Liver (tissue), 9 donors: ENCODE data around the gene CTXN1. TPM values are rescaled to one million over a fixed set of nuclear protein-coding genes. Genes with fewer than 3 reads are reported as not detected.

ENCODE experiments used
- DNase-seq: peaks from one replicate; pipeline ENCODE4 v3.0.0-alpha.2; 2017; ENCODE audit warnings: low spot score
- H3K27ac ChIP-seq, 2 donors: one replicate each; pipeline ENCODE4 v1.7.0; 2013; ENCODE audit warnings: inconsistent platforms in 2 of 2, low read length in 2 of 2, control low read depth in 1 of 2, low read depth in 1 of 2, mild to moderate bottlenecking in 1 of 2
- H3K27me3 ChIP-seq, 4 donors: one replicate each; pipeline versions ENCODE4 v1.6.1 to v1.7.0; 2013; ENCODE audit warnings: low read length in 3 of 4, inconsistent platforms in 1 of 4, mild to moderate bottlenecking in 1 of 4, moderate library complexity in 1 of 4; ENCODE audit not compliant: control insufficient read depth in 4 of 4, insufficient read depth in 4 of 4
- H3K36me3 ChIP-seq, 4 donors: one replicate each; pipeline versions ENCODE4 v1.6.1 to v1.7.0; 2013; ENCODE audit warnings: low read length in 3 of 4, mild to moderate bottlenecking in 3 of 4, low read depth in 1 of 4, moderate library complexity in 1 of 4; ENCODE audit not compliant: control insufficient read depth in 4 of 4, insufficient read depth in 3 of 4
- H3K4me1 ChIP-seq, 4 donors: one replicate each; pipeline versions ENCODE4 v1.6.1 to v1.7.0; 2013; ENCODE audit warnings: low read length in 3 of 4, mild to moderate bottlenecking in 3 of 4, moderate library complexity in 1 of 4; ENCODE audit not compliant: control insufficient read depth in 4 of 4, insufficient read depth in 4 of 4
- H3K4me3 ChIP-seq, 3 donors: one replicate each; pipeline versions ENCODE4 v1.6.1 to v1.7.0; 2013; ENCODE audit warnings: low read length in 3 of 3, control low read depth in 1 of 3, low read depth in 1 of 3, mild to moderate bottlenecking in 1 of 3
- H3K9ac ChIP-seq, 2 donors: one replicate each; pipeline ENCODE4 v1.7.0; 2013; ENCODE audit warnings: low read length in 2 of 2, mild to moderate bottlenecking in 2 of 2, moderate library complexity in 2 of 2, control low read depth in 1 of 2, low read depth in 1 of 2
- H3K9me3 ChIP-seq, 4 donors: one replicate each; pipeline versions ENCODE4 v1.6.1 to v1.7.0; 2013; ENCODE audit warnings: low read length in 3 of 4; ENCODE audit not compliant: control insufficient read depth in 4 of 4
- EGR1 ChIP-seq, 2 donors: IDR thresholded peaks; 2 replicates each; pipeline ENCODE4 v1.6.1; 2016 to 2018; ENCODE audit warnings: antibody characterized with exemption in 2 of 2, low read depth in 2 of 2
- FOXA1 ChIP-seq: IDR thresholded peaks from 2 replicates; pipeline ENCODE4 v1.6.1; 2016; ENCODE audit warnings: antibody characterized with exemption
- FOXA2 ChIP-seq: IDR thresholded peaks from 2 replicates; pipeline ENCODE4 v1.6.1; 2016; ENCODE audit warnings: antibody characterized with exemption
- GABPA ChIP-seq, 2 donors: IDR thresholded peaks in 1 of 2; conservative IDR thresholded peaks in 1 of 2; 2 replicates each; pipeline ENCODE4 v1.6.1; 2016; ENCODE audit warnings: antibody characterized with exemption in 2 of 2, mild to moderate bottlenecking in 1 of 2, moderate library complexity in 1 of 2
- HNF4A ChIP-seq, 2 donors: conservative IDR thresholded peaks; 2 replicates each; pipeline ENCODE4 v1.6.1; 2016; ENCODE audit warnings: antibody characterized with exemption in 2 of 2, mild to moderate bottlenecking in 2 of 2
- HNF4G ChIP-seq: IDR thresholded peaks from 2 replicates; pipeline ENCODE4 v1.6.1; 2016; ENCODE audit warnings: antibody characterized with exemption
- JUND ChIP-seq, 2 donors: IDR thresholded peaks; 2 replicates each; pipeline ENCODE4 v1.6.1; 2016; ENCODE audit warnings: antibody characterized with exemption in 2 of 2
- NR2F2 ChIP-seq: IDR thresholded peaks from 2 replicates; pipeline ENCODE4 v1.6.1; 2016; ENCODE audit warnings: antibody characterized with exemption
- RAD21 ChIP-seq, 2 donors: IDR thresholded peaks; 2 replicates each; pipeline ENCODE4 v1.6.1; 2016; ENCODE audit warnings: antibody characterized with exemption in 2 of 2, mild to moderate bottlenecking in 2 of 2
- RXRA ChIP-seq, 2 donors: IDR thresholded peaks; 2 replicates each; pipeline ENCODE4 v1.6.1; 2017 to 2018; ENCODE audit warnings: antibody characterized with exemption in 2 of 2, mild to moderate bottlenecking in 1 of 2
- SP1 ChIP-seq: IDR thresholded peaks from 2 replicates; pipeline ENCODE4 v1.6.1; 2018; ENCODE audit warnings: antibody characterized with exemption, mild to moderate bottlenecking
- TAF1 ChIP-seq: conservative IDR thresholded peaks from 2 replicates; pipeline ENCODE4 v1.6.1; 2016; ENCODE audit warnings: antibody characterized with exemption, mild to moderate bottlenecking
- YY1 ChIP-seq: IDR thresholded peaks from 2 replicates; pipeline ENCODE4 v1.6.1; 2016; ENCODE audit warnings: antibody characterized with exemption, mild to moderate bottlenecking
- WGBS: extraction: QIAGEN DNeasy Blood & Tissue Kit; methylation state at CpG from one replicate; pipeline ENCODE4 v1.1.7; 2013; 5-methylcytosine and 5-hydroxymethylcytosine counted together
- polyA plus RNA-seq, 2 donors: library from polyadenylated mRNA; stranded (reverse) in 1 of 2; unstranded in 1 of 2; fragments of 200-250 nt in 1 of 2; fragments of >200 nt in 1 of 2; fragmentation: Nextera tagmentation in 1 of 2; extraction: Ambion mirVana in 1 of 2; gene quantifications; one replicate each; pipeline versions ENCODE4 v1.2.1 to v1.2.3, GENCODE V29; 2013 to 2015
- total RNA-seq, 2 donors: library from RNA; depleted of rRNA; stranded (reverse); fragments of >200 nt; gene quantifications; one replicate each; pipeline ENCODE4 v1.2.3, GENCODE V29; 2014
- TF ChIP-seq, protein P1 (sequence below): IDR thresholded peaks from 2 replicates; pipeline ENCODE4 v1.6.1; 2016; ENCODE audit warnings: antibody characterized with exemption
- TF ChIP-seq, protein P2 (sequence below): fragments of 150-350 bp; IDR thresholded peaks from 2 replicates; pipeline ENCODE4 v1.5.1; 2017; ENCODE audit warnings: improper control_type of control experiment, low read depth, low read length; ENCODE audit not compliant: missing input control
- TF ChIP-seq, protein P3 (sequence below): IDR thresholded peaks from 2 replicates; pipeline ENCODE4 v1.6.1; 2016; ENCODE audit warnings: antibody characterized with exemption
- TF ChIP-seq, protein P4 (sequence below): IDR thresholded peaks from 2 replicates; pipeline ENCODE4 v1.6.1; 2016; ENCODE audit warnings: antibody characterized with exemption
- TF ChIP-seq, protein P5 (sequence below): IDR thresholded peaks from 2 replicates; pipeline ENCODE4 v1.6.1; 2016; ENCODE audit warnings: antibody characterized with exemption, mild to moderate bottlenecking
- donor health status: healthy.
- donor health status: healthy.
- donor health status: healthy.
- donor health status: healthy.
- donor health status: healthy.

CTXN1 gene
- total and polyA plus RNA-seq, 4 donors: 0.07 to 0.14 (median 0.08) TPM; not detected in 1

DNA sequence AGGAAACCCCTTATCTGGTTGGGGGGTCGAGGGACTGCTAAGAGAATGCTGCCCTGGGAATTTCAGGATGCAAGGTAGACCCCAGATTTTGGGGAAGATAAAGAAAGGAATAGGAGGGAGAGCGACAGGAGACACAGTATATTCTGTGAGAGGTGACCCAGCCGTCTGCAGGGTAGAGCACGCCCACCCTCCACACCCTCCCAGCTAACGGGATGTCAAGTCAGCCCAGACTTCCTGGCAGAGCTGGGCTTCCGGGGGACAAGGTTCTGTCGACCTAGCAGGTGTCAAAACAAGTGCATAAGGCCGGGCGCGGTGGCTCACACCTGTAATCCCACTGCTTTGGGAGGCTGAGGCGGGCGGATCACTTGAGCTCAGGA lies 51.0 kb downstream of the CTXN1 start:
- no peak overlapping the region for H3K27ac ChIP-seq
- H3K9ac ChIP-seq: no peak overlapping the region
- no peak overlapping the region for H3K4me3 ChIP-seq
- TF ChIP-seq YY1 (no peak), EGR1 (IDR thresholded peaks at IDR 0.05; ENCODE audit: low read depth in 2 of 2) (no peak), RXRA (IDR thresholded peaks at IDR 0.05) (no peak), RAD21 (IDR thresholded peaks at IDR 0.05) (no peak), JUND (IDR thresholded peaks at IDR 0.05) (no peak), GABPA (IDR thresholded peaks at IDR 0.05 in 1 of 2, conservative IDR thresholded peaks at IDR 0.05 in 1 of 2) (no peak), NR2F2 (no peak), HNF4A (conservative IDR thresholded peaks at IDR 0.05) (no peak), TAF1 (no peak), FOXA2 (no peak), HNF4G (no peak), FOXA1 (no peak), SP1 (no peak)
- TF ChIP-seq, protein P1, sequence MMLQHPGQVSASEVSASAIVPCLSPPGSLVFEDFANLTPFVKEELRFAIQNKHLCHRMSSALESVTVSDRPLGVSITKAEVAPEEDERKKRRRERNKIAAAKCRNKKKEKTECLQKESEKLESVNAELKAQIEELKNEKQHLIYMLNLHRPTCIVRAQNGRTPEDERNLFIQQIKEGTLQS: no peak
- TF ChIP-seq, protein P2, sequence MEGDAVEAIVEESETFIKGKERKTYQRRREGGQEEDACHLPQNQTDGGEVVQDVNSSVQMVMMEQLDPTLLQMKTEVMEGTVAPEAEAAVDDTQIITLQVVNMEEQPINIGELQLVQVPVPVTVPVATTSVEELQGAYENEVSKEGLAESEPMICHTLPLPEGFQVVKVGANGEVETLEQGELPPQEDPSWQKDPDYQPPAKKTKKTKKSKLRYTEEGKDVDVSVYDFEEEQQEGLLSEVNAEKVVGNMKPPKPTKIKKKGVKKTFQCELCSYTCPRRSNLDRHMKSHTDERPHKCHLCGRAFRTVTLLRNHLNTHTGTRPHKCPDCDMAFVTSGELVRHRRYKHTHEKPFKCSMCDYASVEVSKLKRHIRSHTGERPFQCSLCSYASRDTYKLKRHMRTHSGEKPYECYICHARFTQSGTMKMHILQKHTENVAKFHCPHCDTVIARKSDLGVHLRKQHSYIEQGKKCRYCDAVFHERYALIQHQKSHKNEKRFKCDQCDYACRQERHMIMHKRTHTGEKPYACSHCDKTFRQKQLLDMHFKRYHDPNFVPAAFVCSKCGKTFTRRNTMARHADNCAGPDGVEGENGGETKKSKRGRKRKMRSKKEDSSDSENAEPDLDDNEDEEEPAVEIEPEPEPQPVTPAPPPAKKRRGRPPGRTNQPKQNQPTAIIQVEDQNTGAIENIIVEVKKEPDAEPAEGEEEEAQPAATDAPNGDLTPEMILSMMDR: no peak
- TF ChIP-seq, protein P3, sequence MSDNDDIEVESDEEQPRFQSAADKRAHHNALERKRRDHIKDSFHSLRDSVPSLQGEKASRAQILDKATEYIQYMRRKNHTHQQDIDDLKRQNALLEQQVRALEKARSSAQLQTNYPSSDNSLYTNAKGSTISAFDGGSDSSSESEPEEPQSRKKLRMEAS: no peak
- TF ChIP-seq, protein P4, sequence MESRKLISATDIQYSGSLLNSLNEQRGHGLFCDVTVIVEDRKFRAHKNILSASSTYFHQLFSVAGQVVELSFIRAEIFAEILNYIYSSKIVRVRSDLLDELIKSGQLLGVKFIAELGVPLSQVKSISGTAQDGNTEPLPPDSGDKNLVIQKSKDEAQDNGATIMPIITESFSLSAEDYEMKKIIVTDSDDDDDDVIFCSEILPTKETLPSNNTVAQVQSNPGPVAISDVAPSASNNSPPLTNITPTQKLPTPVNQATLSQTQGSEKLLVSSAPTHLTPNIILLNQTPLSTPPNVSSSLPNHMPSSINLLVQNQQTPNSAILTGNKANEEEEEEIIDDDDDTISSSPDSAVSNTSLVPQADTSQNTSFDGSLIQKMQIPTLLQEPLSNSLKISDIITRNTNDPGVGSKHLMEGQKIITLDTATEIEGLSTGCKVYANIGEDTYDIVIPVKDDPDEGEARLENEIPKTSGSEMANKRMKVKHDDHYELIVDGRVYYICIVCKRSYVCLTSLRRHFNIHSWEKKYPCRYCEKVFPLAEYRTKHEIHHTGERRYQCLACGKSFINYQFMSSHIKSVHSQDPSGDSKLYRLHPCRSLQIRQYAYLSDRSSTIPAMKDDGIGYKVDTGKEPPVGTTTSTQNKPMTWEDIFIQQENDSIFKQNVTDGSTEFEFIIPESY: no peak
- TF ChIP-seq, protein P5, sequence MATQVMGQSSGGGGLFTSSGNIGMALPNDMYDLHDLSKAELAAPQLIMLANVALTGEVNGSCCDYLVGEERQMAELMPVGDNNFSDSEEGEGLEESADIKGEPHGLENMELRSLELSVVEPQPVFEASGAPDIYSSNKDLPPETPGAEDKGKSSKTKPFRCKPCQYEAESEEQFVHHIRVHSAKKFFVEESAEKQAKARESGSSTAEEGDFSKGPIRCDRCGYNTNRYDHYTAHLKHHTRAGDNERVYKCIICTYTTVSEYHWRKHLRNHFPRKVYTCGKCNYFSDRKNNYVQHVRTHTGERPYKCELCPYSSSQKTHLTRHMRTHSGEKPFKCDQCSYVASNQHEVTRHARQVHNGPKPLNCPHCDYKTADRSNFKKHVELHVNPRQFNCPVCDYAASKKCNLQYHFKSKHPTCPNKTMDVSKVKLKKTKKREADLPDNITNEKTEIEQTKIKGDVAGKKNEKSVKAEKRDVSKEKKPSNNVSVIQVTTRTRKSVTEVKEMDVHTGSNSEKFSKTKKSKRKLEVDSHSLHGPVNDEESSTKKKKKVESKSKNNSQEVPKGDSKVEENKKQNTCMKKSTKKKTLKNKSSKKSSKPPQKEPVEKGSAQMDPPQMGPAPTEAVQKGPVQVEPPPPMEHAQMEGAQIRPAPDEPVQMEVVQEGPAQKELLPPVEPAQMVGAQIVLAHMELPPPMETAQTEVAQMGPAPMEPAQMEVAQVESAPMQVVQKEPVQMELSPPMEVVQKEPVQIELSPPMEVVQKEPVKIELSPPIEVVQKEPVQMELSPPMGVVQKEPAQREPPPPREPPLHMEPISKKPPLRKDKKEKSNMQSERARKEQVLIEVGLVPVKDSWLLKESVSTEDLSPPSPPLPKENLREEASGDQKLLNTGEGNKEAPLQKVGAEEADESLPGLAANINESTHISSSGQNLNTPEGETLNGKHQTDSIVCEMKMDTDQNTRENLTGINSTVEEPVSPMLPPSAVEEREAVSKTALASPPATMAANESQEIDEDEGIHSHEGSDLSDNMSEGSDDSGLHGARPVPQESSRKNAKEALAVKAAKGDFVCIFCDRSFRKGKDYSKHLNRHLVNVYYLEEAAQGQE: no peak
- peaks cover 2 to 17% (median 3%) of the 10 kb centered on the region in 4 donors for H3K4me1 ChIP-seq
- H3K27me3 ChIP-seq: peaks cover 0 to 8% (median 6%) of the 10 kb centered on the region in 4 donors
- H3K36me3 ChIP-seq: no peaks in the 10 kb centered on the region
- no peaks in the 10 kb centered on the region for H3K9me3 ChIP-seq
- 45% methylated on average over 12 of the region's 12 CpGs for WGBS
- DNase-seq: no peak

Other genes with a start within 250 kb of the CTXN1 start
- gene MCEMP1, start 249.0 kb downstream of the CTXN1 start, total RNA-seq: under 1 TPM; 0.42 to 0.92 TPM
- gene MCEMP1, start 249.0 kb downstream of the CTXN1 start, polyA plus RNA-seq: under 1 TPM; 0.29 to 0.54 TPM
- 10 to 100 TPM; 22.5 to 38.3 TPM for gene TRAPPC5, start 245.3 kb downstream of the CTXN1 start, total RNA-seq
- gene TRAPPC5, start 245.3 kb downstream of the CTXN1 start, polyA plus RNA-seq: 100 to 1,000 TPM in 1 of 2 donors, 10 to 100 TPM in 1; 72.1 to 130 TPM
- under 1 TPM in 1 of 2 donors, not detected in 1; 0.14 TPM for gene FCER2, start 224.0 kb downstream of the CTXN1 start, total RNA-seq
- not detected for gene FCER2, start 224.0 kb downstream of the CTXN1 start, polyA plus RNA-seq
- gene CLEC4G, start 194.0 kb downstream of the CTXN1 start, total RNA-seq: 10 to 100 TPM in 1 of 2 donors, 1 to 10 TPM in 1; 7.7 to 43.9 TPM
- 10 to 100 TPM; 47.4 to 69.0 TPM for gene CLEC4G, start 194.0 kb downstream of the CTXN1 start, polyA plus RNA-seq
- 1 to 10 TPM; 1.6 to 1.9 TPM for gene CD209, start 178.6 kb downstream of the CTXN1 start, total RNA-seq
- gene CD209, start 178.6 kb downstream of the CTXN1 start, polyA plus RNA-seq: 1 to 10 TPM in 1 of 2 donors, under 1 TPM in 1; 0.44 to 3.5 TPM
- 10 to 100 TPM; 22.2 to 33.0 TPM for gene CLEC4M, start 162.9 kb downstream of the CTXN1 start, total RNA-seq
- gene CLEC4M, start 162.9 kb downstream of the CTXN1 start, polyA plus RNA-seq: 10 to 100 TPM; 32.7 to 33.5 TPM
- 1 to 10 TPM; 4.2 to 4.7 TPM for gene EVI5L, start 95.9 kb downstream of the CTXN1 start, total RNA-seq
- gene EVI5L, start 95.9 kb downstream of the CTXN1 start, polyA plus RNA-seq: 1 to 10 TPM; 1.4 to 5.0 TPM
- gene PRR36, start 51.7 kb downstream of the CTXN1 start, total RNA-seq: not detected
- under 1 TPM; 0.02 to 0.03 TPM for gene PRR36, start 51.7 kb downstream of the CTXN1 start, polyA plus RNA-seq
- gene LRRC8E, start 37.6 kb downstream of the CTXN1 start, total RNA-seq: 1 to 10 TPM; 1.8 to 3.3 TPM
- 1 to 10 TPM in 1 of 2 donors, not detected in 1; 2.4 TPM for gene LRRC8E, start 37.6 kb downstream of the CTXN1 start, polyA plus RNA-seq
- 10 to 100 TPM in 1 of 2 donors, 1 to 10 TPM in 1; 9.4 to 11.7 TPM for gene MAP2K7, start 22.3 kb downstream of the CTXN1 start, total RNA-seq
- gene MAP2K7, start 22.3 kb downstream of the CTXN1 start, polyA plus RNA-seq: 1 to 10 TPM; 3.0 to 9.7 TPM
- 1 to 10 TPM in 1 of 2 donors, not detected in 1; 2.5 TPM for gene TGFBR3L, start 11.3 kb downstream of the CTXN1 start, total RNA-seq
- under 1 TPM; 0.32 to 0.36 TPM for gene TGFBR3L, start 11.3 kb downstream of the CTXN1 start, polyA plus RNA-seq
- gene SNAPC2, start 5.8 kb downstream of the CTXN1 start, total RNA-seq: 1 to 10 TPM; 2.8 to 3.5 TPM
- 1 to 10 TPM; 3.0 to 7.1 TPM for gene SNAPC2, start 5.8 kb downstream of the CTXN1 start, polyA plus RNA-seq
- gene TIMM44, start 17.5 kb upstream of the CTXN1 start, total RNA-seq: 10 to 100 TPM; 21.1 to 35.8 TPM
- 10 to 100 TPM; 17.7 to 32.2 TPM for gene TIMM44, start 17.5 kb upstream of the CTXN1 start, polyA plus RNA-seq
- 10 to 100 TPM; 21.2 to 33.7 TPM for gene ELAVL1, start 79.5 kb upstream of the CTXN1 start, total RNA-seq
- 10 to 100 TPM; 14.4 to 17.0 TPM for gene ELAVL1, start 79.5 kb upstream of the CTXN1 start, polyA plus RNA-seq
- gene CCL25, start 126.6 kb upstream of the CTXN1 start, total RNA-seq: not detected
- not detected for gene CCL25, start 126.6 kb upstream of the CTXN1 start, polyA plus RNA-seq
- under 1 TPM; under 0.01 to 0.61 TPM for gene FBN3, start 223.5 kb upstream of the CTXN1 start, total RNA-seq
- gene FBN3, start 223.5 kb upstream of the CTXN1 start, polyA plus RNA-seq: under 1 TPM in 1 of 2 donors, not detected in 1; 0.08 TPM